ENCODE results near the gene KLHL22.

KLHL22 gene

DNA sequence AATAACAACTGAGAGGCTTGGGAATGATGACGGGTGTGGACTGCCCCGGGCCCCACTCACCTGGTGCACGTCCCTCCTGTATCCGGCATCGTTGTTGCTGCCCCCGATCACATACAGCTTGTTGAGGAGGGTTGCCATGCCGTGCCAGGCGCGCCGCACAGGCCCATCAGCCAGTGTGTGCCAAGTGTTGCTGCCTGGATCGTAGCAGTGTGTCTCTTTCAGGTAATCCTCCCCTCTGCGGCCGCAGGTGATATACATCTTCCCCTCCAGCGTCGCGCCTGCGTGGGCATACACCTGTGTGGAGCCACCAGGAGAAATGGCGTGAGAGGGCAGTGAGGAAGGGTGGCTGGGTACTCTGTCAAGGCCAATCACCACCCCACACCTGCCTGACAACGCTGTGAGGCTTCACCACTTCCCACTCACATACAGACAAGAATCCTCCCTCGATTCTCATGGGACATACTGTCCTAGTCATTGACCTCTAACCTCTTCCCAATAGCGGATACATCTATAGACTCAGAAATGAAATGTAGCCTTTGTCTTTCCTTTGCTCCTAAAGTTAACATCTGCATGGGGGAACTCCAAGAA, 49.1 kb downstream of the KLHL22 start:
- DNase-seq (ENCODE audit: low spot score): no peak

GRCh38 chr22:20444325-20444724, 51.3 kb downstream of the KLHL22 start:
- DNase-seq (ENCODE audit: low spot score): no peak

GRCh38 chr22:20442485-20443284, 52.9 kb downstream of the KLHL22 start:
- DNase-seq (ENCODE audit: low spot score): no peak

GRCh38 chr22:20441631-20442484, 53.7 kb downstream of the KLHL22 start:
- DNase-seq (ENCODE audit: low spot score): no peak

DNA sequence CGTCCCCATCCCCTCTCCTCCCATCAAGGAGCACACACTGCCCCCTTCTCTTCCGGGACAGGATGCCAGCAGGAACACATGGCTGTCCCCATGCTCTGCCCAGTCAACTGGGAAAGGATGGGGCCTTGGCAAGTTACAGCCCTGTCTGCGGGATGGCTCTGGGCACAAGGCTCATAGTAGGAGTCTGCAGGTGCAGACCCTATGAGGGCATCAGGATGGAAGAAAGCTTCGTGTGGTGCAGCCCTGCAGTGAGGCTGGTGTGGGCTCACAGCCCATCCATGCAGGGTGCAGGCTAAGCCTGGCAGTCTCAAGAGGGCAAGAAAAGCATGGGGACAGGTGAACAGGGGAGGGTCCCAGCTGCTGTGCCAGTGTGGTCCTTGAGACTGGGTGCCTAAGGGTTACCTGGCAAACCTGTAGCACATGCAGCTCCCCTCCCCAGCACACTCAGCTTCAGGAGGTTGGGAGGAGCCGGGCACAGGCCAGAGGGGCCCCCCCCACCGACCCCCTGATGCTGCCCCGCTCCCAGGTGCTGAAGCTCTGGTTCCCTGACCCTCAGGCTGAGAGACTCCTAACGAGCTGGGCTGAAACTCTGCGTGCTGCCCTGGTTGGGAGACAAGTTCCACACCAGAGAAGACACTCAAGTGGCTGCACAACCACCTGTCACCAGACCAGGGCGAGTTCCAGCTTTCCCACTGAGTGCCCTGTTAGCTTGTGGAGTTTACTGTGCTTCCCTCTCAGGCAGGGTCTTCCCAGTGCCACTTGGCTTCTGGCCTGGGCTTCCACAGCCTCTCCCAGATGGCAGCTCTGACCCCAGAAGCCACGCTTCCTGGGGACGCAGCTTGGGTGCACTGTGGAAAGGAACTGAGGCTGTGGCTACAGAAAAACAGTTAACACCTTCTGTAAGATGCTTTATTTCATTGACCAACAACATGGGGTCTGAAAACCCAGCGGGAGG, 54.7 kb downstream of the KLHL22 start:
- DNase-seq (ENCODE audit: low spot score): no peak

DNA sequence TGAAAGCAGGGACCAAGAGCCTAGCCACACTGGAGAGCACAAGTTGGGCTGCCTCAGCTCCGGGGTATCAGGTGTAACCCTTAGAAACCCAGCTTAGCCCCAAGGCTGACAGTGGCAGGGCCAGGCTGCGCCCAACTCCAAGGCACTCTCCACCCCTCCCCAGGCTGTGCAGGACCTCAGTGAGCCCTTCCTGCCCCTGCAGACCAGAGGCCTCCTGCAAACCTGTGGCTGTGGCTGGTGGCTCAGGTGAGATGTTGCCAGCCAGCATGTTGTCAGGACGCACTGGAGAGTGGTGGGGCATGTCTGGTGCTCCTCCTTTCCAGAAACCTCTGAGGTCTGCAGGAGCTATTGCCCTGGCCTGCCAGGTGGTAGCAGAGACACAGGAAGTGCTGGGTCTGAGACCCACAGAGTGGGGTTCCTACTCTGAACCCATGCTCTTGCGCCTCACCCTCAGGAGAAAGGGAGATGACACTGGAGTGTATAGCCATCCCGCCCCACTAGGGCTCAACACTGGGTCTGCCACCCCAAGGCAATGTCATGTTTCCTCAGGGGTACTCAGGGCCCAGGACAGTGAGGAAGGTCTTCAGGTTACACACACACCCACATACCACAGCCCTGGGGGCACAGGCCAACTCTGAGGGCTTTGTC, 55.5 kb downstream of the KLHL22 start:
- DNase-seq (ENCODE audit: low spot score): no peak

- no peak for DNase-seq (ENCODE audit: low spot score)
Observed at GRCh38 chr22:20439556-20439927, 56.1 kb downstream of the KLHL22 start.

DNA sequence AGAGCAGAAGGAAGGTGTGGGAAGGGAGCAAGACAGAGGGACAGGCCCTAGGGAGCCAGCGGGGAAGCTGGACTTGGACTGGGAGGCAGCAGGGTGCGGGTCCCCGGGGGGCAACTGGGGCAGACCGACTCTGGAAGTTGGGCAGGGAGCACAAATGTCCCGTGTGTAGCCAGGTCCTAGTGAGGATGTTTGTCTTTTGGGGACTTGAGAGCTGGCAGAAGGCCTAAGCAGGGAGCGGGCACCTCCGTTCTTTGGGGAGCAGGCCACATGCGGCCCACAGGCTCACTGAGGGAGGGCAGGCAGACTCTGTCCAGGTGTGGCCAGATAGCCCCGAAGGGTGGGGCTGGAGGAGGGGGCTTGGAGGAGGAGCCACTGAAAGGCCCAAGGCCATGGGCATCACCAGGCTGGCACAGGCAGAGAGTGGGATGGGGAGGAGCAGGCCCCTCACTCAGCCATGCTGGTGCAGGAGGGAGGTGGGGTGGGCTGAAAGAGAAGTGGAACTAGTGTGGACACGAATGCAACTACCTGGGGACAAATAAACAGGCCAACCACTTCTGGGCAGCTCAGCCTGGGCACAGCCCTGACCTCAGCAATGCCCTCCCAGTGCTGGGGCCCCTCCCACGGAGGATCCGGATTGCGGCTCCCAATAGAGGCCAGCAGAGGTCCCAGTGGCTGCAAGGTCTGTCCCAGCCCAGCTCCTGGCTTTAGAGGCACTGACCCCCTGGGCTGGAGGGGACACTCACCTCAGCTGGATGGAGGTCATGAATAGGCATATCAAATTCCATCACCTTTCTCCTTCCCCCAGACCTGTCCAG, 56.7 kb downstream of the KLHL22 start:
- DNase-seq (ENCODE audit: low spot score): no peak

DNA sequence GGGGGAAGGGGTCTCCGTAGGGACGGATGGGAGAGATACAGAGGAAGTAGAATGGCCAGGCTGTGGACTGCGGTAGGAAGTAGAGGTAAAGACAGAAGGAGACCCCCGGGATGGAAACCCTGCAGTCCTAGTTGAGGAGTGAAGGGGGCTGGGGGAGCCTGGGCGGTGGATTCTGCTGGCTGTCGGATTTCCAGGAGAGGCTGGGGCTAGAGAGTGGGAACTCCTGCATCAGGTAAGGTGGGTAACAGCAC, 57.2 kb downstream of the KLHL22 start:
- DNase-seq (ENCODE audit: low spot score): no peak

GRCh38 chr22:20437613-20438426, 57.8 kb downstream of the KLHL22 start, which contains the start of gene SCARF2:
TSS of gene SCARF2 (minus strand) at chr22:20437825. CDS start at chr22:20437754, 71 bp downstream.
- no peak for DNase-seq (ENCODE audit: low spot score)

DNA sequence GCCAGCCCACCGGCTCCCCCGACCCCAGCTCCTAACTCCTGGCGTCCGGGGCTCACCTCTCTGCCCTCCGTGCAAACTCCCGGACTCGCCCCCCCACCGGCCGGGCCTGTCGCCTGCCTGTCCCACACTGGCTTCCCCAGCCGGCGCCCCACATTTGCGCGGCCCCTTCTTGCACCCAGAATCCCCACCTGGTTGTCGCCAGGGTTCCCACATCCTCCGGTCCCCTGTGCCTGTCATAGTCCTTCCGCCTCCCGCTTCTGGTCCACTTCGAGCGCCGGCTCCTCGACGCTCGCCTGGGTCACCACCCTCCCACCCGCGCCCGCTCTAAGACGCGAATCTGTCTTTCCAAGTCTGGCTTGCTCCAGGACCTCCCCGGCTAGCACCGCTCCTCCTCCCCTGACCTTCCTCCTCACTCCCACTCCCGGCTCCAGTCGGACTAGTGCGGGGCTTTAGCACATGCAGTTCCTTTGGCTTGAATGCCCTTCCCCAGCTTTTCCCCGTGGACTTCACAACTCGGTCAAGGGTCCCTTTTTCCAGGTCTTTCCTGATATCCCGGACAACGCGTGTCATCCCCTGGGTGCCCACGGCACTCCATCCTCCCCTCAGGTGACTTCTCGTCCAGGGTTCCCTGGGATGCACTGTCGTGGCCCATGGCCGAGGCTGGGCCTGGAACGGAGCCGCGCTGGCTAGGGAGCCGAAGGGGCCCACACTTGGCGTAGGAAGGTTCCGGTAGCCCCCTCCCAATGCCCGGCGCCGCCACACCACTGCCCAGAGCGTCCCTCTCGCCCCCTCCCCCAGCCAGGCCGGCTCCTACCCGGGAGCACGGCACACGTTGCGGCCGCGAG, 58.6 kb downstream of the KLHL22 start:
- no peak for DNase-seq (ENCODE audit: low spot score)

DNA sequence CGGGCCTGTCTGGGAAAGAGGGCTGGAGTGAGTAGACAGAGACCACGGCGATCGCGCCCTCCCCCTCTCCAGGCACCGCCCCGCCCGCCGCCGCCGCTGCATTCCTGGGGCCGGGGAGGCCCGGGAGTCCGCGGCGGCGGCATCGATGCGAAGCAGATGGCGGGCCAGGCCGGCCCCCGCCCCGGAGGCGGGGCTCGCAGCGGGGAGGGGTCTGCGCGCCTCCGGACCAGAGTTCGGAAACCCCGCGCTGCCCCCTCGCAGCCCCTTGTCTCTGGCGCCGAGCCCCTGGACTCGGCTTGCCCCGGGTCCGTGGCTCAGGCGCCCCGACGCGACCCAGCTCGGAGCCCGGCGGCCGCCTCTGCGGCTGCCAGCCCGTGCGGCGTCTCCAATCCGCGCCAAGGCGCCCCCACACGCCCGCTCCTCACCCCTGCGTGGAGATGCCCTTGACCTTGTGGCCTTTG, 59.3 kb downstream of the KLHL22 start:
- DNase-seq (ENCODE audit: low spot score): no peak

- no peak for DNase-seq (ENCODE audit: low spot score)
Observed at GRCh38 chr22:20435436-20436306, 59.9 kb downstream of the KLHL22 start.

GRCh38 chr22:20434773-20435172, 60.8 kb downstream of the KLHL22 start:
- DNase-seq (ENCODE audit: low spot score): no peak

GRCh38 chr22:20434264-20434751, 61.3 kb downstream of the KLHL22 start:
- no peak for DNase-seq (ENCODE audit: low spot score)

GRCh38 chr22:20433686-20434241, 61.8 kb downstream of the KLHL22 start:
- DNase-seq (ENCODE audit: low spot score): no peak

DNA sequence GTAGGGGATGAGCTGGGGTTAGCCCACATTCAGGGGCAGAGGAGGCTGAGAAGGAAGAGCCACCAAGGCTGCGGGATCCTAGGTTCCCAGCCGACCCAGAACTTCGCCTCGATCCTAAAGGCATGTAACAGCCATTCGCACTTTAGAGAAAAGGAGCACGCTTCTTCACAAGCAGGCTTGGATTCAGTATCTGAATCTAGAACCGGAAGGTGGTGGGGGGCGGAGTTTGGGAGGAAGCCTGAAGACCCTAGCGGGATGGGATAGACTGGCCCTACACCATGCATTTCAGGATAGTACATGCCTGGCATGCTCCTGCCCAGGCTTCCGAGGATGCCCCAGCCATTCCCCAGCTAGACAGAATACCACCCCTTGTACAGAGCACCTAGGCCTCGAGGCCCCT, 62.4 kb downstream of the KLHL22 start:
- no peak for DNase-seq (ENCODE audit: low spot score)
